GM23338 (cell line): ENCODE data around the gene HERPUD2. TPM values are rescaled to one million over a fixed set of nuclear protein-coding genes. Genes with fewer than 3 reads are reported as not detected.

ENCODE experiments used
- ATAC-seq: fragments of 200-7000 bp; cut with Tn5 transposase; 3 replicates; pipeline ENCODE4 v1.9.1; 2020
- DNase-seq: peaks from one replicate; pipeline ENCODE4 v3.0.0-alpha.2; 2015; ENCODE audit warnings: low spot score
- H2AFZ ChIP-seq: fragments of 200-600 bp; sonication (generic); 2 replicates; pipeline ENCODE4 v1.8.0; 2016; ENCODE audit warnings: antibody characterized with exemption, mild to moderate bottlenecking, moderate library complexity
- H3F3A ChIP-seq: fragments of 200-600 bp; sonication (generic); replicated peaks from 2 replicates; pipeline ENCODE4 v1.8.0; 2017; ENCODE audit warnings: antibody characterized with exemption, mixed run types, low read depth
- H3K27ac ChIP-seq: fragments of 200-600 bp; sonication (generic); 2 replicates; pipeline ENCODE4 v1.6.1; 2016; ENCODE audit warnings: low read depth
- H3K27me3 ChIP-seq: fragments of 200-600 bp; sonication (generic); 2 replicates; pipeline ENCODE4 v1.8.0; 2016; ENCODE audit warnings: mild to moderate bottlenecking, mixed run types, moderate library complexity; ENCODE audit not compliant: insufficient read depth
- H3K36me3 ChIP-seq: fragments of 200-600 bp; sonication (generic); 2 replicates; pipeline ENCODE4 v1.8.0; 2016; ENCODE audit warnings: mild to moderate bottlenecking; ENCODE audit not compliant: insufficient read depth
- H3K4me1 ChIP-seq: fragments of 200-600 bp; sonication (generic); 2 replicates; pipeline ENCODE4 v1.8.0; 2016; ENCODE audit warnings: mild to moderate bottlenecking, moderate library complexity; ENCODE audit not compliant: insufficient read depth
- H3K4me2 ChIP-seq: fragments of 200-600 bp; sonication (generic); 2 replicates; pipeline ENCODE4 v1.7.1; 2017; ENCODE audit warnings: mixed run types
- H3K4me3 ChIP-seq: fragments of 200-600 bp; sonication (generic); 2 replicates; pipeline ENCODE4 v1.6.1; 2016; ENCODE audit warnings: mixed run types
- H3K79me2 ChIP-seq: fragments of 200-600 bp; sonication (generic); replicated peaks from 2 replicates; pipeline ENCODE4 v1.8.0; 2017; ENCODE audit warnings: mild to moderate bottlenecking; ENCODE audit not compliant: insufficient read depth
- H3K9me2 ChIP-seq: fragments of 200-600 bp; sonication (generic); 2 replicates; pipeline ENCODE4 v1.8.0; 2017; ENCODE audit not compliant: insufficient read depth
- H4K20me1 ChIP-seq: fragments of 200-600 bp; sonication (generic); replicated peaks from 2 replicates; pipeline ENCODE4 v1.8.0; 2017; ENCODE audit warnings: mild to moderate bottlenecking; ENCODE audit not compliant: insufficient read depth
- H3K27ac Mint-ChIP-seq: 2 replicates; pipeline ENCODE4 v1.8.0; 2020; ENCODE audit warnings: inconsistent platforms, mild to moderate bottlenecking, moderate library complexity, mixed read lengths
- H3K27me3 Mint-ChIP-seq: 3 replicates; pipeline ENCODE4 v1.8.0; 2022; ENCODE audit warnings: low read depth, mild to moderate bottlenecking, moderate library complexity, mixed read lengths, inconsistent platforms; ENCODE audit not compliant: insufficient read depth, poor library complexity
- H3K36me3 Mint-ChIP-seq: 3 replicates; pipeline ENCODE4 v1.8.0; 2021; ENCODE audit warnings: low read depth, mild to moderate bottlenecking, inconsistent platforms, moderate library complexity, mixed read lengths
- H3K4me1 Mint-ChIP-seq: 3 replicates; pipeline ENCODE4 v1.8.0; 2020; ENCODE audit warnings: mild to moderate bottlenecking, inconsistent platforms, mixed read lengths
- H3K4me3 Mint-ChIP-seq: 3 replicates; pipeline ENCODE4 v1.8.0; 2021; ENCODE audit warnings: moderate library complexity, mild to moderate bottlenecking, inconsistent platforms, mixed read lengths
- H3K9me3 Mint-ChIP-seq: 3 replicates; pipeline ENCODE4 v1.8.0; 2020; ENCODE audit warnings: moderate library complexity, mild to moderate bottlenecking, inconsistent platforms, mixed read lengths
- CREB1 ChIP-seq: fragments of 250-450 bp; sonication (Bioruptor Pico); IDR thresholded peaks from 2 replicates; pipeline ENCODE4 v1.5.0; 2020; ENCODE audit warnings: low read depth, mild to moderate bottlenecking, moderate library complexity
- EZH2 ChIP-seq: fragments of 200-600 bp; sonication (generic); IDR thresholded peaks from one replicate; pipeline ENCODE4 v1.8.0; 2017; ENCODE audit warnings: antibody characterized with exemption, mild to moderate bottlenecking, low read depth; ENCODE audit not compliant: unreplicated experiment
- EZH2phosphoT487 ChIP-seq: fragments of 200-600 bp; sonication (generic); IDR thresholded peaks from one replicate; pipeline ENCODE4 v1.8.1; 2018; ENCODE audit warnings: antibody characterized with exemption; ENCODE audit not compliant: unreplicated experiment
- JUNB ChIP-seq: IDR thresholded peaks from one replicate; pipeline ENCODE4 v1.6.1; 2016; ENCODE audit warnings: antibody characterized with exemption; ENCODE audit not compliant: unreplicated experiment
- NANOG ChIP-seq: IDR thresholded peaks from 2 replicates; pipeline ENCODE4 v1.6.1; 2016; ENCODE audit warnings: antibody characterized with exemption, borderline replicate concordance
- POLR2AphosphoS5 ChIP-seq: IDR thresholded peaks from 2 replicates; pipeline ENCODE4 v1.6.1; 2016; ENCODE audit warnings: antibody characterized with exemption, low read depth
- STAT1 ChIP-seq: IDR thresholded peaks from one replicate; pipeline ENCODE4 v1.6.1; 2016; ENCODE audit warnings: antibody characterized with exemption; ENCODE audit not compliant: unreplicated experiment
- ZNF114 ChIP-seq: fragments of 250-450 bp; sonication (Bioruptor Pico); IDR thresholded peaks from 2 replicates; pipeline ENCODE4 v1.5.0; 2020; ENCODE audit warnings: mild to moderate bottlenecking, moderate library complexity
- ZNF331 ChIP-seq: fragments of 250-450 bp; sonication (Bioruptor Pico); IDR thresholded peaks from 2 replicates; pipeline ENCODE4 v1.5.0; 2020; ENCODE audit warnings: low read depth, mild to moderate bottlenecking, moderate library complexity
- polyA plus RNA-seq: library from polyadenylated mRNA; unstranded; fragments of >200 nt; fragmentation: Nextera tagmentation; extraction: Ambion mirVana; gene quantifications from 2 replicates; pipeline ENCODE4 v1.2.1, GENCODE V29; 2016
- total RNA-seq: library from RNA; depleted of rRNA; stranded (reverse); fragments of >200 nt; shearing (Covaris generic); gene quantifications from 2 replicates; pipeline ENCODE4 v1.2.3, GENCODE V29; 2014
- TF ChIP-seq, protein P1 (sequence below): IDR thresholded peaks from one replicate; pipeline ENCODE4 v1.6.1; 2018; ENCODE audit warnings: antibody characterized with exemption; ENCODE audit not compliant: unreplicated experiment
- TF ChIP-seq, protein P2 (sequence below), 2 experiments: fragments of 200-600 bp in 1 of 2; sonication (generic) in 1 of 2; conservative IDR thresholded peaks; 2 replicates each; pipeline versions ENCODE4 v1.5.1 to v1.6.1; 2016 to 2017; ENCODE audit warnings: antibody characterized with exemption in 2 of 2, low read depth in 2 of 2, mild to moderate bottlenecking in 2 of 2, moderate library complexity in 1 of 2
- TF ChIP-seq, protein P3 (sequence below): fragments of 250-450 bp; sonication (Bioruptor Pico); IDR thresholded peaks from 2 replicates; pipeline ENCODE4 v1.5.0; 2020; ENCODE audit warnings: mild to moderate bottlenecking, moderate library complexity

HERPUD2 gene
- total and polyA plus RNA-seq, 2 experiments from 2014 or later, result 8.0 to 12.0 TPM

DNA sequence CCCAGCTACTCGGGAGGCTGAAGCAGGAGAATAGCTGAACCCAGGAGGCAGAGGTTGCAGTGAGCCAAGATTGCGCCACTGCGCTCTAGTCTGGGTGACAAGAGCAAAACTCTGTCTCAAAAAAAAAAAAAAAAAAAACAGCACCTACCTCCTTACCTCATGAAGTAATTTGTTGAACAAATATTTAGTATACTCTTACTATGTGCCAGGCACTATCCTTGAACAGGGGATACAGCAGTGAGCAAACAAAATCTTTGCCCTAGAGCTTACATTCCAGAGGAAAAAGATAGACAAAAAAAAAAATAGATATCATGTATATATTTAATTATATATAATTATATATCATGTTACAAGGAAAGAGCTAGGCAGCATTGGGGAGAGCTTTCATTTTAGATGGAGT, 36.4 kb upstream of the HERPUD2 start:
- Histone ChIP-seq H3K27ac (no peak overlapping the region), H4K20me1 (no peaks in the 10 kb centered on the region), H3K27me3 (no peaks in the 10 kb centered on the region), H2AFZ (no peak overlapping the region), H3F3A (no peaks in the 10 kb centered on the region), H3K79me2 (no peaks in the 10 kb centered on the region), H3K4me3 (no peak overlapping the region), H3K9me2 (0 out of 2 replicates have a peak, but pooled peaks cover 4% of the 10 kb centered on the region), H3K4me1 (peaks cover 9% of the 10 kb centered on the region; the same call in 1 of the 2 replicates), H3K36me3 (no peaks in the 10 kb centered on the region), H3K4me2 (no peak overlapping the region)
- Mint-ChIP-seq H3K36me3 (no peaks in the 10 kb centered on the region), H3K4me3 (no peak overlapping the region), H3K9me3 (no peaks in the 10 kb centered on the region), H3K27ac (no peak overlapping the region), H3K27me3 (peaks cover 2% of the 10 kb centered on the region), H3K4me1 (peaks cover 14% of the 10 kb centered on the region)
- TF ChIP-seq, protein P1, sequence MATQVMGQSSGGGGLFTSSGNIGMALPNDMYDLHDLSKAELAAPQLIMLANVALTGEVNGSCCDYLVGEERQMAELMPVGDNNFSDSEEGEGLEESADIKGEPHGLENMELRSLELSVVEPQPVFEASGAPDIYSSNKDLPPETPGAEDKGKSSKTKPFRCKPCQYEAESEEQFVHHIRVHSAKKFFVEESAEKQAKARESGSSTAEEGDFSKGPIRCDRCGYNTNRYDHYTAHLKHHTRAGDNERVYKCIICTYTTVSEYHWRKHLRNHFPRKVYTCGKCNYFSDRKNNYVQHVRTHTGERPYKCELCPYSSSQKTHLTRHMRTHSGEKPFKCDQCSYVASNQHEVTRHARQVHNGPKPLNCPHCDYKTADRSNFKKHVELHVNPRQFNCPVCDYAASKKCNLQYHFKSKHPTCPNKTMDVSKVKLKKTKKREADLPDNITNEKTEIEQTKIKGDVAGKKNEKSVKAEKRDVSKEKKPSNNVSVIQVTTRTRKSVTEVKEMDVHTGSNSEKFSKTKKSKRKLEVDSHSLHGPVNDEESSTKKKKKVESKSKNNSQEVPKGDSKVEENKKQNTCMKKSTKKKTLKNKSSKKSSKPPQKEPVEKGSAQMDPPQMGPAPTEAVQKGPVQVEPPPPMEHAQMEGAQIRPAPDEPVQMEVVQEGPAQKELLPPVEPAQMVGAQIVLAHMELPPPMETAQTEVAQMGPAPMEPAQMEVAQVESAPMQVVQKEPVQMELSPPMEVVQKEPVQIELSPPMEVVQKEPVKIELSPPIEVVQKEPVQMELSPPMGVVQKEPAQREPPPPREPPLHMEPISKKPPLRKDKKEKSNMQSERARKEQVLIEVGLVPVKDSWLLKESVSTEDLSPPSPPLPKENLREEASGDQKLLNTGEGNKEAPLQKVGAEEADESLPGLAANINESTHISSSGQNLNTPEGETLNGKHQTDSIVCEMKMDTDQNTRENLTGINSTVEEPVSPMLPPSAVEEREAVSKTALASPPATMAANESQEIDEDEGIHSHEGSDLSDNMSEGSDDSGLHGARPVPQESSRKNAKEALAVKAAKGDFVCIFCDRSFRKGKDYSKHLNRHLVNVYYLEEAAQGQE, result no peak
- TF ChIP-seq POLR2AphosphoS5 (no peak), JUNB (no peak), ZNF114 (no peak), NANOG (no peak), ZNF331 (CRISPR knock-in tag) (no peak), CREB1 (CRISPR knock-in tag) (no peak), EZH2phosphoT487 (no peak), STAT1 (no peak), EZH2 (no peak)
- TF ChIP-seq, protein P2, sequence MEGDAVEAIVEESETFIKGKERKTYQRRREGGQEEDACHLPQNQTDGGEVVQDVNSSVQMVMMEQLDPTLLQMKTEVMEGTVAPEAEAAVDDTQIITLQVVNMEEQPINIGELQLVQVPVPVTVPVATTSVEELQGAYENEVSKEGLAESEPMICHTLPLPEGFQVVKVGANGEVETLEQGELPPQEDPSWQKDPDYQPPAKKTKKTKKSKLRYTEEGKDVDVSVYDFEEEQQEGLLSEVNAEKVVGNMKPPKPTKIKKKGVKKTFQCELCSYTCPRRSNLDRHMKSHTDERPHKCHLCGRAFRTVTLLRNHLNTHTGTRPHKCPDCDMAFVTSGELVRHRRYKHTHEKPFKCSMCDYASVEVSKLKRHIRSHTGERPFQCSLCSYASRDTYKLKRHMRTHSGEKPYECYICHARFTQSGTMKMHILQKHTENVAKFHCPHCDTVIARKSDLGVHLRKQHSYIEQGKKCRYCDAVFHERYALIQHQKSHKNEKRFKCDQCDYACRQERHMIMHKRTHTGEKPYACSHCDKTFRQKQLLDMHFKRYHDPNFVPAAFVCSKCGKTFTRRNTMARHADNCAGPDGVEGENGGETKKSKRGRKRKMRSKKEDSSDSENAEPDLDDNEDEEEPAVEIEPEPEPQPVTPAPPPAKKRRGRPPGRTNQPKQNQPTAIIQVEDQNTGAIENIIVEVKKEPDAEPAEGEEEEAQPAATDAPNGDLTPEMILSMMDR (conservative IDR thresholded peaks at IDR 0.05; ENCODE audit: low read depth in 2 of 2), result no peak
- TF ChIP-seq, protein P3, sequence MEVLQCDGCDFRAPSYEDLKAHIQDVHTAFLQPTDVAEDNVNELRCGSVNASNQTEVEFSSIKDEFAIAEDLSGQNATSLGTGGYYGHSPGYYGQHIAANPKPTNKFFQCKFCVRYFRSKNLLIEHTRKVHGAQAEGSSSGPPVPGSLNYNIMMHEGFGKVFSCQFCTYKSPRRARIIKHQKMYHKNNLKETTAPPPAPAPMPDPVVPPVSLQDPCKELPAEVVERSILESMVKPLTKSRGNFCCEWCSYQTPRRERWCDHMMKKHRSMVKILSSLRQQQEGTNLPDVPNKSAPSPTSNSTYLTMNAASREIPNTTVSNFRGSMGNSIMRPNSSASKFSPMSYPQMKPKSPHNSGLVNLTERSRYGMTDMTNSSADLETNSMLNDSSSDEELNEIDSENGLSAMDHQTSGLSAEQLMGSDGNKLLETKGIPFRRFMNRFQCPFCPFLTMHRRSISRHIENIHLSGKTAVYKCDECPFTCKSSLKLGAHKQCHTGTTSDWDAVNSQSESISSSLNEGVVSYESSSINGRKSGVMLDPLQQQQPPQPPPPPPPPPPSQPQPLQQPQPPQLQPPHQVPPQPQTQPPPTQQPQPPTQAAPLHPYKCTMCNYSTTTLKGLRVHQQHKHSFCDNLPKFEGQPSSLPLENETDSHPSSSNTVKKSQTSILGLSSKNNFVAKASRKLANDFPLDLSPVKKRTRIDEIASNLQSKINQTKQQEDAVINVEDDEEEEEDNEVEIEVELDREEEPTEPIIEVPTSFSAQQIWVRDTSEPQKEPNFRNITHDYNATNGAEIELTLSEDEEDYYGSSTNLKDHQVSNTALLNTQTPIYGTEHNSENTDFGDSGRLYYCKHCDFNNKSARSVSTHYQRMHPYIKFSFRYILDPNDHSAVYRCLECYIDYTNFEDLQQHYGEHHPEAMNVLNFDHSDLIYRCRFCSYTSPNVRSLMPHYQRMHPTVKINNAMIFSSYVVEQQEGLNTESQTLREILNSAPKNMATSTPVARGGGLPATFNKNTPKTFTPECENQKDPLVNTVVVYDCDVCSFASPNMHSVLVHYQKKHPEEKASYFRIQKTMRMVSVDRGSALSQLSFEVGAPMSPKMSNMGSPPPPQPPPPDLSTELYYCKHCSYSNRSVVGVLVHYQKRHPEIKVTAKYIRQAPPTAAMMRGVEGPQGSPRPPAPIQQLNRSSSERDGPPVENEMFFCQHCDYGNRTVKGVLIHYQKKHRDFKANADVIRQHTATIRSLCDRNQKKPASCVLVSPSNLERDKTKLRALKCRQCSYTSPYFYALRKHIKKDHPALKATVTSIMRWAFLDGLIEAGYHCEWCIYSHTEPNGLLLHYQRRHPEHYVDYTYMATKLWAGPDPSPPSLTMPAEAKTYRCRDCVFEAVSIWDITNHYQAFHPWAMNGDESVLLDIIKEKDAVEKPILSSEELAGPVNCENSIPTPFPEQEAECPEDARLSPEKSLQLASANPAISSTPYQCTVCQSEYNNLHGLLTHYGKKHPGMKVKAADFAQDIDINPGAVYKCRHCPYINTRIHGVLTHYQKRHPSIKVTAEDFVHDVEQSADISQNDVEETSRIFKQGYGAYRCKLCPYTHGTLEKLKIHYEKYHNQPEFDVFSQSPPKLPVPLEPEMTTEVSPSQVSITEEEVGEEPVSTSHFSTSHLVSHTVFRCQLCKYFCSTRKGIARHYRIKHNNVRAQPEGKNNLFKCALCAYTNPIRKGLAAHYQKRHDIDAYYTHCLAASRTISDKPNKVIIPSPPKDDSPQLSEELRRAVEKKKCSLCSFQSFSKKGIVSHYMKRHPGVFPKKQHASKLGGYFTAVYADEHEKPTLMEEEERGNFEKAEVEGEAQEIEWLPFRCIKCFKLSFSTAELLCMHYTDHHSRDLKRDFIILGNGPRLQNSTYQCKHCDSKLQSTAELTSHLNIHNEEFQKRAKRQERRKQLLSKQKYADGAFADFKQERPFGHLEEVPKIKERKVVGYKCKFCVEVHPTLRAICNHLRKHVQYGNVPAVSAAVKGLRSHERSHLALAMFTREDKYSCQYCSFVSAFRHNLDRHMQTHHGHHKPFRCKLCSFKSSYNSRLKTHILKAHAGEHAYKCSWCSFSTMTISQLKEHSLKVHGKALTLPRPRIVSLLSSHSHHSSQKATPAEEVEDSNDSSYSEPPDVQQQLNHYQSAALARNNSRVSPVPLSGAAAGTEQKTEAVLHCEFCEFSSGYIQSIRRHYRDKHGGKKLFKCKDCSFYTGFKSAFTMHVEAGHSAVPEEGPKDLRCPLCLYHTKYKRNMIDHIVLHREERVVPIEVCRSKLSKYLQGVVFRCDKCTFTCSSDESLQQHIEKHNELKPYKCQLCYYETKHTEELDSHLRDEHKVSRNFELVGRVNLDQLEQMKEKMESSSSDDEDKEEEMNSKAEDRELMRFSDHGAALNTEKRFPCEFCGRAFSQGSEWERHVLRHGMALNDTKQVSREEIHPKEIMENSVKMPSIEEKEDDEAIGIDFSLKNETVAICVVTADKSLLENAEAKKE (CRISPR knock-in tag), result no peak
- ATAC-seq (no peak), DNase-seq (no peak)
